CD14-positive monocyte (primary cell): Measurements from ENCODE around the gene ITGA2B. TPM values are rescaled to one million over a fixed set of nuclear protein-coding genes. Genes with fewer than 3 reads are reported as not detected.
"Not testable (repeated sequence)": the region's sequence is repeated elsewhere in the genome, so short reads cannot be mapped to it uniquely, and the experiment has no call there.

Experiments
- DNase-seq, 3 donors: peaks; one replicate each; pipeline ENCODE4 v3.0.0-alpha.2; 2011 to 2022
- H2AFZ ChIP-seq: 2 replicates; pipeline ENCODE4 v1.6.0; 2012; ENCODE audit warnings: mild to moderate bottlenecking, low read depth, low read length, inconsistent platforms; ENCODE audit not compliant: insufficient read depth, poor library complexity, severe bottlenecking
- H3K27ac ChIP-seq, 2 donors: 1 replicate in 1 of 2; 2 replicates in 1 of 2; pipeline ENCODE4 v1.5.1; 2012 to 2013; ENCODE audit warnings: low read length in 2 of 2, control low read depth in 1 of 2, inconsistent platforms in 1 of 2, low read depth in 1 of 2, mild to moderate bottlenecking in 1 of 2
- H3K27me3 ChIP-seq, 2 donors: one replicate each; pipeline versions ENCODE4 v1.6.0 to v1.6.1; 2011 to 2013; ENCODE audit warnings: low read length in 2 of 2; ENCODE audit not compliant: control insufficient read depth in 2 of 2, insufficient read depth in 2 of 2
- H3K36me3 ChIP-seq, 2 donors: replicated peaks in 1 of 2; 1 replicate in 1 of 2; 2 replicates in 1 of 2; pipeline versions ENCODE4 v1.5.1 to v1.6.1; 2012 to 2013; ENCODE audit warnings: low read length in 2 of 2, control low read depth in 1 of 2, inconsistent platforms in 1 of 2, mild to moderate bottlenecking in 1 of 2; ENCODE audit not compliant: insufficient read depth in 2 of 2, control insufficient read depth in 1 of 2
- H3K4me1 ChIP-seq, 2 donors: 1 replicate in 1 of 2; 2 replicates in 1 of 2; pipeline versions ENCODE4 v1.5.1 to v1.6.1; 2012 to 2013; ENCODE audit warnings: low read length in 2 of 2, control low read depth in 1 of 2, inconsistent platforms in 1 of 2, mild to moderate bottlenecking in 1 of 2, moderate library complexity in 1 of 2; ENCODE audit not compliant: insufficient read depth in 2 of 2, control insufficient read depth in 1 of 2
- H3K4me2 ChIP-seq: replicated peaks from 2 replicates; pipeline ENCODE3; 2012; ENCODE audit warnings: low read length, moderate library complexity, mild to moderate bottlenecking; ENCODE audit not compliant: poor library complexity, severe bottlenecking; ENCODE audit errors: extremely low read depth
- H3K4me3 ChIP-seq, 3 experiments: fragments of 200-600 bp in 1 of 3; sonication (generic) in 1 of 3; replicated peaks in 1 of 3; 1 replicate in 2 of 3; 2 replicates in 1 of 3; pipeline ENCODE4 v1.5.1; 2011 to 2013; ENCODE audit warnings: low read length in 3 of 3, mild to moderate bottlenecking in 3 of 3, control low read depth in 2 of 3, low read depth in 2 of 3, inconsistent platforms in 1 of 3, moderate library complexity in 1 of 3
- H3K79me2 ChIP-seq: 2 replicates; pipeline ENCODE4 v1.6.0; 2012; ENCODE audit warnings: mild to moderate bottlenecking, control low read depth, inconsistent platforms, low read length, moderate library complexity; ENCODE audit not compliant: insufficient read depth
- H3K9ac ChIP-seq: 2 replicates; pipeline ENCODE4 v1.6.0; 2017; ENCODE audit warnings: low read length, mild to moderate bottlenecking; ENCODE audit not compliant: insufficient read depth, poor library complexity, severe bottlenecking
- H3K9me3 ChIP-seq, 2 donors: replicated peaks in 1 of 2; 1 replicate in 1 of 2; 2 replicates in 1 of 2; pipeline versions ENCODE4 v1.5.1 to v1.6.1; 2012 to 2013; ENCODE audit warnings: low read length in 2 of 2, control low read depth in 1 of 2; ENCODE audit not compliant: control insufficient read depth in 1 of 2, insufficient read depth in 1 of 2
- H4K20me1 ChIP-seq: 2 replicates; pipeline ENCODE4 v1.6.0; 2012; ENCODE audit warnings: mild to moderate bottlenecking, low read length, control low read depth, moderate library complexity; ENCODE audit not compliant: insufficient read depth
- H3K27ac Mint-ChIP-seq, 7 donors: one replicate each; pipeline ENCODE4 v1.8.0; 2020; ENCODE audit warnings: mild to moderate bottlenecking in 7 of 7, mixed read lengths in 7 of 7, moderate library complexity in 6 of 7, inconsistent platforms in 2 of 7
- H3K27me3 Mint-ChIP-seq, 3 donors: one replicate each; pipeline ENCODE4 v1.8.0; 2021 to 2022; ENCODE audit warnings: low read depth in 3 of 3, mild to moderate bottlenecking in 3 of 3, mixed read lengths in 3 of 3, moderate library complexity in 3 of 3, inconsistent platforms in 1 of 3
- H3K36me3 Mint-ChIP-seq, 2 donors: one replicate each; pipeline ENCODE4 v1.8.0; 2020; ENCODE audit warnings: mixed read lengths in 2 of 2, inconsistent platforms in 1 of 2, mild to moderate bottlenecking in 1 of 2
- H3K4me1 Mint-ChIP-seq: one replicate; pipeline ENCODE4 v1.8.0; 2020; ENCODE audit warnings: mild to moderate bottlenecking, mixed read lengths
- H3K4me3 Mint-ChIP-seq, 2 donors: one replicate each; pipeline ENCODE4 v1.8.0; 2020; ENCODE audit warnings: mild to moderate bottlenecking in 2 of 2, mixed read lengths in 2 of 2, moderate library complexity in 1 of 2
- H3K9me3 Mint-ChIP-seq, 7 donors: one replicate each; pipeline ENCODE4 v1.8.0; 2020 to 2022; ENCODE audit warnings: mixed read lengths in 7 of 7, mild to moderate bottlenecking in 6 of 7, moderate library complexity in 6 of 7, inconsistent platforms in 2 of 7
- WGBS: methylation state at CpG from one replicate; pipeline ENCODE4 v1.1.5; 2013; ENCODE audit warnings: missing lambda C conversion rate; ENCODE audit not compliant: insufficient coverage; 5-methylcytosine and 5-hydroxymethylcytosine counted together
- intact Hi-C, 2 donors: fragments of 100-400 bp; cut with micrococcal nuclease; formaldehyde crosslinking; loops; one replicate each; pipeline versions ENCODE4 v1.15.0 to v1.15.1; 2023
- polyA plus RNA-seq, 3 donors: library from polyadenylated mRNA; depleted of rRNA in 1 of 3; unstranded in 2 of 3; stranded (reverse) in 1 of 3; fragments of 300-500 nt in 2 of 3; fragments of >200 nt in 1 of 3; fragmentation: Illumina TruSeq in 2 of 3; gene quantifications; 1 replicate in 2 of 3; 2 replicates in 1 of 3; pipeline ENCODE4 v1.2.3, GENCODE V29; 2012 to 2021
- TF ChIP-seq, protein P1 (sequence below): fragments of 200-600 bp; IDR thresholded peaks from one replicate; pipeline ENCODE4 v1.8.0; 2022; ENCODE audit warnings: antibody characterized with exemption, mild to moderate bottlenecking

ITGA2B gene
- polyA plus RNA-seq, 3 donors = 0.21 to 1.2 (median 1.1) TPM

DNA sequence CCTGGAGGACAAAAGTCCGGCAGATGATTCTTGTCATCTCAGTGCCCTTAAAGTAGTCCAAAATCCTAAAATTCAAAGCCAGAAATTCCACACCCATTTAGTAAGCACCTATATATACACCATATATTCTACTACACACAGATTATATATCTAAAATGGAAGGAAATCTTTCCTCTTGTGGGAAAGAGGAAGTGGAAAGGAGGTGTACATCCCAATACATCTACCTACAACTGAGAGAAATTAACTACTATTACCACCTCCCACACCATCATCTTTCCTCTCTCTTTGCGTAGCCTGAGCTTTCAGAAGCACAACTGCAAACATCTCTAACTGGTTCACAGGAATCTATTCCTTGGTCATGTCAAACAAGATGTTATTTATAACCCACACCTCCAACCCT, 5.4 kb upstream of the ITGA2B start:
- peaks cover 25 to 36% of the 10 kb centered on the region in 2 donors for H3K36me3 ChIP-seq
- H3K27me3 ChIP-seq = no peaks in the 10 kb centered on the region
- no peak overlapping the region for H3K27ac ChIP-seq
- TF ChIP-seq, protein P1, sequence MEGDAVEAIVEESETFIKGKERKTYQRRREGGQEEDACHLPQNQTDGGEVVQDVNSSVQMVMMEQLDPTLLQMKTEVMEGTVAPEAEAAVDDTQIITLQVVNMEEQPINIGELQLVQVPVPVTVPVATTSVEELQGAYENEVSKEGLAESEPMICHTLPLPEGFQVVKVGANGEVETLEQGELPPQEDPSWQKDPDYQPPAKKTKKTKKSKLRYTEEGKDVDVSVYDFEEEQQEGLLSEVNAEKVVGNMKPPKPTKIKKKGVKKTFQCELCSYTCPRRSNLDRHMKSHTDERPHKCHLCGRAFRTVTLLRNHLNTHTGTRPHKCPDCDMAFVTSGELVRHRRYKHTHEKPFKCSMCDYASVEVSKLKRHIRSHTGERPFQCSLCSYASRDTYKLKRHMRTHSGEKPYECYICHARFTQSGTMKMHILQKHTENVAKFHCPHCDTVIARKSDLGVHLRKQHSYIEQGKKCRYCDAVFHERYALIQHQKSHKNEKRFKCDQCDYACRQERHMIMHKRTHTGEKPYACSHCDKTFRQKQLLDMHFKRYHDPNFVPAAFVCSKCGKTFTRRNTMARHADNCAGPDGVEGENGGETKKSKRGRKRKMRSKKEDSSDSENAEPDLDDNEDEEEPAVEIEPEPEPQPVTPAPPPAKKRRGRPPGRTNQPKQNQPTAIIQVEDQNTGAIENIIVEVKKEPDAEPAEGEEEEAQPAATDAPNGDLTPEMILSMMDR = no peak
- WGBS = 100% methylated on average over 1 of the region's 2 CpGs
- intact Hi-C loops = no loop called here
- peaks cover 0 to 2% (median 0%) of the 10 kb centered on the region in 7 donors for H3K9me3 Mint-ChIP-seq
- H3K36me3 Mint-ChIP-seq = peaks cover 34 to 36% of the 10 kb centered on the region in 2 donors
- no peaks in the 10 kb centered on the region for H3K9me3 ChIP-seq
- no peak overlapping the region for H3K9ac ChIP-seq
- H3K79me2 ChIP-seq = no peaks in the 10 kb centered on the region
- peaks cover 0 to 5% (median 3%) of the 10 kb centered on the region in 3 donors for H3K27me3 Mint-ChIP-seq
- no peak overlapping the region for H3K27ac Mint-ChIP-seq
- H3K4me1 ChIP-seq = peaks cover 6% of the 10 kb centered on the region in 2 donors
- H3K4me3 Mint-ChIP-seq = no peak overlapping the region
- H2AFZ ChIP-seq = no peak overlapping the region
- H4K20me1 ChIP-seq = no peaks in the 10 kb centered on the region
- H3K4me2 ChIP-seq = no peak overlapping the region
- DNase-seq = no peak
- no peak overlapping the region for H3K4me3 ChIP-seq
- peaks cover 8% of the 10 kb centered on the region for H3K4me1 Mint-ChIP-seq

DNA sequence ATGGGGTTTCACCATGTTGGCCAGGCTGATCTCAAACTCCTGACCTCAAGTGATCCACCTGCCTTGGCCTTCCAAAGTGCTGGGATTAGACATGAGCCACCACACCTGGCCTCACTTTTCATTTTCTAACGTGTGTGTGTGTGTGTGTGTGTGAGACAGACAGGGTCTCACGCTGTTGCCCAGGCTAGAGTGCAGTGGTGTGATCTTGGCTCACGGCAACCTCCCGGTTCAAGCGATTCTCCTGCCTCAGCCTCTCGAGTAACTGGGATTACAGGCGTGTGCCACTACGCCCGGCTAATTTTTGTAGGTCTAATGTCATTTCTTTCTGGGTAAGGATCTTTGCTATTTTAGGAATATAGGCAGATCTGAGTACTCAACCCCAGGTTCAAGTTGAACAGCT, 4.7 kb upstream of the ITGA2B start:
- intact Hi-C loops, H4K20me1 ChIP-seq, H3K79me2 ChIP-seq, H3K9me3 ChIP-seq, H3K27me3 Mint-ChIP-seq, H3K9ac ChIP-seq, H3K4me2 ChIP-seq, H3K27me3 ChIP-seq, H3K9me3 Mint-ChIP-seq, H3K4me3 Mint-ChIP-seq, DNase-seq, H3K27ac ChIP-seq, H3K4me3 ChIP-seq, H2AFZ ChIP-seq: not testable (repeated sequence)
- Mint-ChIP-seq H3K4me1 (peaks cover 14% of the 10 kb centered on the region), H3K27ac (peak overlapping the region in 1 of 7 donors; percentile 50), H3K36me3 (peaks cover 27 to 29% of the 10 kb centered on the region in 2 donors)
- Histone ChIP-seq H3K36me3 (peaks cover 18 to 29% of the 10 kb centered on the region in 2 donors), H3K4me1 (peaks cover 12 to 13% of the 10 kb centered on the region in 2 donors)
- WGBS = 94% methylated on average over 6 of the region's 9 CpGs
